Duodenal mucosa (tissue), 2 donors: ENCODE results near the gene C2CD4D.

Experiments used
- H3K27ac ChIP-seq: one replicate; pipeline ENCODE4 v1.7.0; 2013; ENCODE audit warnings: low read depth, low read length
- H3K27me3 ChIP-seq, 2 donors: one replicate each; pipeline ENCODE4 v1.7.0; 2013; ENCODE audit warnings: low read length in 2 of 2, control low read depth in 1 of 2; ENCODE audit not compliant: insufficient read depth in 2 of 2, control insufficient read depth in 1 of 2
- H3K36me3 ChIP-seq, 2 donors: one replicate each; pipeline ENCODE4 v1.7.0; 2013; ENCODE audit warnings: low read length in 2 of 2, control low read depth in 1 of 2; ENCODE audit not compliant: insufficient read depth in 2 of 2, control insufficient read depth in 1 of 2
- H3K4me1 ChIP-seq, 2 donors: one replicate each; pipeline ENCODE4 v1.7.0; 2013; ENCODE audit warnings: low read length in 2 of 2, control low read depth in 1 of 2; ENCODE audit not compliant: insufficient read depth in 2 of 2, control insufficient read depth in 1 of 2
- H3K4me3 ChIP-seq, 2 donors: one replicate each; pipeline ENCODE4 v1.7.0; 2013; ENCODE audit warnings: low read length in 2 of 2, low read depth in 1 of 2
- H3K9ac ChIP-seq, 2 donors: one replicate each; pipeline ENCODE4 v1.7.0; 2013; ENCODE audit warnings: low read length in 2 of 2, low read depth in 1 of 2
- H3K9me3 ChIP-seq, 2 donors: one replicate each; pipeline ENCODE4 v1.7.0; 2013; ENCODE audit warnings: low read length in 2 of 2, control low read depth in 1 of 2; ENCODE audit not compliant: control insufficient read depth in 1 of 2

Gene C2CD4D

GRCh38 chr1:151835596-151835995 lies 4.0 kb downstream of the C2CD4D start:
- no peaks in the 10 kb centered on the region for H3K36me3 ChIP-seq
- no peak overlapping the region for H3K27ac ChIP-seq
- H3K27me3 ChIP-seq = no peaks in the 10 kb centered on the region
- no peak overlapping the region for H3K9ac ChIP-seq
- no peaks in the 10 kb centered on the region for H3K9me3 ChIP-seq
- peaks cover 62 to 77% of the 10 kb centered on the region in 2 donors for H3K4me1 ChIP-seq
- H3K4me3 ChIP-seq = no peak overlapping the region

- Histone ChIP-seq H3K4me1 (peaks cover 61 to 81% of the 10 kb centered on the region in 2 donors), H3K27ac (no peak overlapping the region), H3K27me3 (no peaks in the 10 kb centered on the region), H3K9me3 (no peaks in the 10 kb centered on the region), H3K36me3 (no peaks in the 10 kb centered on the region), H3K4me3 (no peak overlapping the region), H3K9ac (peak overlapping the region in 1 of 2 donors; percentile 0)
Observed at GRCh38 chr1:151834239-151834638, 5.4 kb downstream of the C2CD4D start.

GRCh38 chr1:151833172-151833900 lies 6.3 kb downstream of the C2CD4D start:
- Histone ChIP-seq H3K9ac (peak overlapping the region in 1 of 2 donors; percentile 0), H3K27me3 (no peaks in the 10 kb centered on the region), H3K36me3 (peaks cover 0 to under 1% of the 10 kb centered on the region in 2 donors), H3K9me3 (no peaks in the 10 kb centered on the region), H3K4me3 (peak overlapping the region; percentile 50 to 53), H3K4me1 (peaks cover 57 to 79% of the 10 kb centered on the region in 2 donors), H3K27ac (no peak overlapping the region)

- Histone ChIP-seq H3K27me3 (no peaks in the 10 kb centered on the region), H3K4me1 (peaks cover 55 to 79% of the 10 kb centered on the region in 2 donors), H3K9ac (peak overlapping the region; percentile 82 to 87), H3K36me3 (peaks cover 0 to 5% of the 10 kb centered on the region in 2 donors), H3K4me3 (peak overlapping the region; percentile 53 to 75), H3K9me3 (no peaks in the 10 kb centered on the region), H3K27ac (no peak overlapping the region)
Observed at GRCh38 chr1:151832318-151832980, 7.2 kb downstream of the C2CD4D start.

- peaks cover 0 to 5% of the 10 kb centered on the region in 2 donors for H3K36me3 ChIP-seq
- no peaks in the 10 kb centered on the region for H3K27me3 ChIP-seq
- H3K9me3 ChIP-seq = no peaks in the 10 kb centered on the region
- H3K27ac ChIP-seq = peak within 1 kb of the TSS; percentile 74
- H3K4me1 ChIP-seq = peaks cover 47 to 71% of the 10 kb centered on the region in 2 donors
- peak within 1 kb of the TSS; percentile 82 to 87 for H3K9ac ChIP-seq
- H3K4me3 ChIP-seq = peak within 1 kb of the TSS; percentile 75 to 81
Observed at GRCh38 chr1:151831605-151832004, 8.0 kb downstream of the C2CD4D start, which contains the start of gene RORC. TSS of gene RORC (minus strand) at chr1:151831802. CDS start at chr1:151831764, 38 bp downstream.

GRCh38 chr1:151831256-151831591 lies 8.4 kb downstream of the C2CD4D start:
- H3K9me3 ChIP-seq = no peaks in the 10 kb centered on the region
- H3K27me3 ChIP-seq = no peaks in the 10 kb centered on the region
- H3K36me3 ChIP-seq = peaks cover 0 to 5% of the 10 kb centered on the region in 2 donors
- H3K4me3 ChIP-seq = peak overlapping the region; percentile 75 to 81
- peak overlapping the region; percentile 82 to 87 for H3K9ac ChIP-seq
- H3K27ac ChIP-seq = peak overlapping the region; percentile 74
- H3K4me1 ChIP-seq = peaks cover 45 to 68% of the 10 kb centered on the region in 2 donors

GRCh38 chr1:151830055-151830454 lies 9.6 kb downstream of the C2CD4D start:
- peak overlapping the region in 1 of 2 donors; percentile 43 for H3K9ac ChIP-seq
- H3K4me3 ChIP-seq = no peak overlapping the region
- H3K9me3 ChIP-seq = no peaks in the 10 kb centered on the region
- H3K4me1 ChIP-seq = peaks cover 40 to 60% of the 10 kb centered on the region in 2 donors
- H3K27me3 ChIP-seq = no peaks in the 10 kb centered on the region
- peaks cover 0 to 7% of the 10 kb centered on the region in 2 donors for H3K36me3 ChIP-seq
- H3K27ac ChIP-seq = no peak overlapping the region

GRCh38 chr1:151829352-151830046 lies 10.1 kb downstream of the C2CD4D start:
- Histone ChIP-seq H3K9ac (no peak overlapping the region), H3K4me3 (no peak overlapping the region), H3K27ac (no peak overlapping the region), H3K27me3 (no peaks in the 10 kb centered on the region), H3K36me3 (peaks cover 0 to 8% of the 10 kb centered on the region in 2 donors), H3K4me1 (peaks cover 37 to 55% of the 10 kb centered on the region in 2 donors), H3K9me3 (no peaks in the 10 kb centered on the region)

- peaks cover 31 to 49% of the 10 kb centered on the region in 2 donors for H3K4me1 ChIP-seq
- H3K9ac ChIP-seq = no peak overlapping the region
- H3K36me3 ChIP-seq = peaks cover 0 to 8% of the 10 kb centered on the region in 2 donors
- H3K9me3 ChIP-seq = no peaks in the 10 kb centered on the region
- H3K27ac ChIP-seq = no peak overlapping the region
- no peaks in the 10 kb centered on the region for H3K27me3 ChIP-seq
- H3K4me3 ChIP-seq = no peak overlapping the region
Observed at GRCh38 chr1:151828921-151829320, 10.7 kb downstream of the C2CD4D start.

GRCh38 chr1:151827853-151828252 lies 11.8 kb downstream of the C2CD4D start:
- Histone ChIP-seq H3K4me3 (no peak overlapping the region), H3K9ac (no peak overlapping the region), H3K9me3 (no peaks in the 10 kb centered on the region), H3K27me3 (no peaks in the 10 kb centered on the region), H3K36me3 (peaks cover 0 to 8% of the 10 kb centered on the region in 2 donors), H3K27ac (no peak overlapping the region), H3K4me1 (peaks cover 22 to 41% of the 10 kb centered on the region in 2 donors)
